GM04504 (cell line): ENCODE measurements around the gene ADAR.

Experiments
- DNase-seq: peaks from one replicate; pipeline ENCODE4 v3.0.0-alpha.2; 2012; ENCODE audit warnings: low read depth

Gene ADAR

GRCh38 chr1:154582885-154583284 lies 25.1 kb downstream of the ADAR start:
- DNase-seq, result no peak

- DNase-seq, result no peak
Observed at GRCh38 chr1:154581766-154582165, 26.2 kb downstream of the ADAR start.

GRCh38 chr1:154579374-154579773 lies 28.6 kb downstream of the ADAR start:
- DNase-seq, result no peak

GRCh38 chr1:154578058-154578418 lies 29.9 kb downstream of the ADAR start:
- no peak for DNase-seq

GRCh38 chr1:154577346-154578057 lies 30.5 kb downstream of the ADAR start:
- DNase-seq, result no peak

GRCh38 chr1:154575951-154576566 lies 31.9 kb downstream of the ADAR start:
- no peak for DNase-seq

GRCh38 chr1:154575147-154575927 lies 32.6 kb downstream of the ADAR start:
- DNase-seq, result no peak

- peak; percentile 8 for DNase-seq
Observed at GRCh38 chr1:154574716-154575115, 33.3 kb downstream of the ADAR start.

GRCh38 chr1:154573168-154573510 lies 34.8 kb downstream of the ADAR start:
- DNase-seq, result no peak

- no peak for DNase-seq
Observed at GRCh38 chr1:154572468-154573167, 35.4 kb downstream of the ADAR start.

- DNase-seq, result no peak
Observed at GRCh38 chr1:154571964-154572288, 36.1 kb downstream of the ADAR start.

GRCh38 chr1:154571244-154571963 lies 36.6 kb downstream of the ADAR start:
- DNase-seq, result no peak

- no peak for DNase-seq
Observed at GRCh38 chr1:154568157-154568815, 39.7 kb downstream of the ADAR start.

- DNase-seq, result peak; percentile 10
Observed at GRCh38 chr1:154567386-154568156, 40.4 kb downstream of the ADAR start, which contains the start of gene CHRNB2. Gene CHRNB2 (plus strand): TSS chr1:154567778. CDS start chr1:154568045, 267 bp downstream.

GRCh38 chr1:154565876-154566275 lies 42.1 kb downstream of the ADAR start:
- DNase-seq, result no peak

- peak; percentile 77 for DNase-seq
Observed at GRCh38 chr1:154559466-154560044, 48.4 kb downstream of the ADAR start.

GRCh38 chr1:154558720-154559465 lies 49.1 kb downstream of the ADAR start:
- peak; percentile 97 for DNase-seq

GRCh38 chr1:154557939-154558719 lies 49.9 kb downstream of the ADAR start, which contains the start of gene UBE2Q1:
Gene UBE2Q1 (minus strand): TSS chr1:154558662. CDS start chr1:154558553, 109 bp downstream.
- no peak for DNase-seq
